Immature natural killer cell (primary cell): ENCODE results near the gene FREM1. TPM values are rescaled to one million over a fixed set of nuclear protein-coding genes. Genes with fewer than 3 reads are reported as not detected.

Experiments used
- DNase-seq, 3 donors: peaks; one replicate each; pipeline ENCODE4 v3.0.0; 2022; ENCODE audit warnings: mixed read lengths in 1 of 3
- H3K27ac Mint-ChIP-seq, 6 donors: one replicate each; pipeline ENCODE4 v1.8.0; 2020; ENCODE audit warnings: mixed read lengths in 6 of 6, mild to moderate bottlenecking in 5 of 6, inconsistent platforms in 4 of 6, moderate library complexity in 3 of 6
- H3K27me3 Mint-ChIP-seq, 3 donors: one replicate each; pipeline ENCODE4 v1.8.0; 2020 to 2021; ENCODE audit warnings: low read depth in 3 of 3, mild to moderate bottlenecking in 3 of 3, mixed read lengths in 3 of 3, moderate library complexity in 3 of 3, inconsistent platforms in 1 of 3
- H3K36me3 Mint-ChIP-seq, 3 donors: one replicate each; pipeline ENCODE4 v1.8.0; 2020; ENCODE audit warnings: mixed read lengths in 3 of 3, inconsistent platforms in 2 of 3, mild to moderate bottlenecking in 2 of 3
- H3K4me1 Mint-ChIP-seq, 2 donors: one replicate each; pipeline ENCODE4 v1.8.0; 2020; ENCODE audit warnings: inconsistent platforms in 2 of 2, mild to moderate bottlenecking in 2 of 2, mixed read lengths in 2 of 2, moderate library complexity in 1 of 2
- H3K4me3 Mint-ChIP-seq, 5 donors: one replicate each; pipeline ENCODE4 v1.8.0; 2020; ENCODE audit warnings: mild to moderate bottlenecking in 5 of 5, mixed read lengths in 5 of 5, inconsistent platforms in 3 of 5, moderate library complexity in 3 of 5
- H3K9me3 Mint-ChIP-seq, 6 donors: one replicate each; pipeline ENCODE4 v1.8.0; 2020; ENCODE audit warnings: mild to moderate bottlenecking in 6 of 6, mixed read lengths in 6 of 6, inconsistent platforms in 4 of 6, moderate library complexity in 3 of 6
- polyA plus RNA-seq, 3 donors: library from polyadenylated mRNA; unstranded; fragments of 300-500 nt; fragmentation: Illumina TruSeq; gene quantifications; one replicate each; pipeline ENCODE4 v1.2.3, GENCODE V29; 2021

FREM1 gene
- polyA plus RNA-seq, 3 donors from 2014 or later, result not detected

GRCh38 chr9:14882090-14882489 is 28.1 kb downstream of the FREM1 start:
- peaks cover 0 to 28% (median 9%) of the 10 kb centered on the region in 6 donors for H3K9me3 Mint-ChIP-seq
- no peak overlapping the region for H3K4me3 Mint-ChIP-seq
- no peaks in the 10 kb centered on the region for H3K4me1 Mint-ChIP-seq
- no peak for DNase-seq
- H3K36me3 Mint-ChIP-seq, result peaks cover 0 to 10% (median 3%) of the 10 kb centered on the region in 3 donors
- no peak overlapping the region for H3K27ac Mint-ChIP-seq
- H3K27me3 Mint-ChIP-seq, result peaks cover 2 to 4% (median 3%) of the 10 kb centered on the region in 3 donors

- Mint-ChIP-seq H3K36me3 (peaks cover 0 to 10% (median 3%) of the 10 kb centered on the region in 3 donors), H3K4me3 (no peak overlapping the region), H3K27me3 (peaks cover 2 to 5% (median 4%) of the 10 kb centered on the region in 3 donors), H3K27ac (no peak overlapping the region), H3K4me1 (no peaks in the 10 kb centered on the region), H3K9me3 (peaks cover 0 to 30% (median 8%) of the 10 kb centered on the region in 6 donors)
- DNase-seq, result no peak
Observed at GRCh38 chr9:14881006-14881405, 29.2 kb downstream of the FREM1 start.

GRCh38 chr9:14870090-14870489 is 40.1 kb downstream of the FREM1 start:
- Mint-ChIP-seq H3K4me1 (no peaks in the 10 kb centered on the region), H3K36me3 (no peaks in the 10 kb centered on the region), H3K9me3 (peaks cover 0 to 11% (median 0%) of the 10 kb centered on the region in 6 donors), H3K27ac (no peak overlapping the region), H3K27me3 (no peaks in the 10 kb centered on the region), H3K4me3 (no peak overlapping the region)
- DNase-seq, result no peak

- Mint-ChIP-seq H3K4me3 (no peak overlapping the region), H3K27me3 (peaks cover 0 to 1% (median 0%) of the 10 kb centered on the region in 3 donors), H3K27ac (no peak overlapping the region), H3K4me1 (no peaks in the 10 kb centered on the region), H3K36me3 (no peaks in the 10 kb centered on the region), H3K9me3 (peaks cover 0 to 11% (median 0%) of the 10 kb centered on the region in 6 donors)
- DNase-seq, result no peak
Observed at GRCh38 chr9:14869671-14870070, 40.6 kb downstream of the FREM1 start.

GRCh38 chr9:14868772-14869583 is 41.2 kb downstream of the FREM1 start:
- Mint-ChIP-seq H3K27ac (no peak overlapping the region), H3K36me3 (no peaks in the 10 kb centered on the region), H3K27me3 (peaks cover 0 to 3% (median 0%) of the 10 kb centered on the region in 3 donors), H3K4me3 (no peak overlapping the region), H3K4me1 (no peaks in the 10 kb centered on the region), H3K9me3 (peaks cover 0 to 11% (median 0%) of the 10 kb centered on the region in 6 donors)
- DNase-seq, result no peak

GRCh38 chr9:14868418-14868771 is 41.8 kb downstream of the FREM1 start:
- peaks cover 0 to 10% (median 0%) of the 10 kb centered on the region in 6 donors for H3K9me3 Mint-ChIP-seq
- H3K27me3 Mint-ChIP-seq, result peaks cover 0 to 3% (median 0%) of the 10 kb centered on the region in 3 donors
- no peaks in the 10 kb centered on the region for H3K4me1 Mint-ChIP-seq
- no peaks in the 10 kb centered on the region for H3K36me3 Mint-ChIP-seq
- H3K4me3 Mint-ChIP-seq, result no peak overlapping the region
- no peak overlapping the region for H3K27ac Mint-ChIP-seq
- no peak for DNase-seq

- H3K27ac Mint-ChIP-seq, result no peak overlapping the region
- no peak overlapping the region for H3K4me3 Mint-ChIP-seq
Observed at GRCh38 chr9:14866200-14866749, 44.0 kb downstream of the FREM1 start.

GRCh38 chr9:14864309-14864708 is 45.9 kb downstream of the FREM1 start:
- H3K27ac Mint-ChIP-seq, result no peak overlapping the region
- peaks cover 0 to 3% (median 0%) of the 10 kb centered on the region in 3 donors for H3K27me3 Mint-ChIP-seq
- H3K4me1 Mint-ChIP-seq, result no peaks in the 10 kb centered on the region
- H3K4me3 Mint-ChIP-seq, result no peak overlapping the region
- no peak for DNase-seq
- no peaks in the 10 kb centered on the region for H3K36me3 Mint-ChIP-seq
- H3K9me3 Mint-ChIP-seq, result peaks cover 0 to 10% (median 0%) of the 10 kb centered on the region in 6 donors

More at GRCh38 chr9:14866200-14866749, 44.0 kb downstream of the FREM1 start:
- H3K4me1 Mint-ChIP-seq, result no peaks in the 10 kb centered on the region
- H3K9me3 Mint-ChIP-seq, result peaks cover 0 to 10% (median 0%) of the 10 kb centered on the region in 6 donors
- H3K27me3 Mint-ChIP-seq, result peaks cover 0 to 3% (median 0%) of the 10 kb centered on the region in 3 donors
- no peak for DNase-seq
- no peaks in the 10 kb centered on the region for H3K36me3 Mint-ChIP-seq

- peaks cover 0 to 8% (median 0%) of the 10 kb centered on the region in 6 donors for H3K9me3 Mint-ChIP-seq
Observed at GRCh38 chr9:14863402-14863801, 46.8 kb downstream of the FREM1 start.

GRCh38 chr9:14857449-14858305 is 52.6 kb downstream of the FREM1 start:
- Mint-ChIP-seq H3K27me3 (peaks cover 0 to 1% (median 1%) of the 10 kb centered on the region in 3 donors), H3K4me1 (no peaks in the 10 kb centered on the region), H3K4me3 (no peak overlapping the region), H3K9me3 (peaks cover 0 to 5% (median 0%) of the 10 kb centered on the region in 6 donors), H3K27ac (no peak overlapping the region), H3K36me3 (no peaks in the 10 kb centered on the region)
- DNase-seq, result no peak

More at GRCh38 chr9:14863402-14863801, 46.8 kb downstream of the FREM1 start:
- Mint-ChIP-seq H3K36me3 (no peaks in the 10 kb centered on the region), H3K27me3 (peaks cover 0 to 3% (median 0%) of the 10 kb centered on the region in 3 donors), H3K4me3 (no peak overlapping the region), H3K4me1 (no peaks in the 10 kb centered on the region), H3K27ac (no peak overlapping the region)
- no peak for DNase-seq

- DNase-seq, result no peak
- H3K27ac Mint-ChIP-seq, result no peak overlapping the region
- no peaks in the 10 kb centered on the region for H3K36me3 Mint-ChIP-seq
- H3K9me3 Mint-ChIP-seq, result no peaks in the 10 kb centered on the region
- peaks cover 0 to 2% (median 1%) of the 10 kb centered on the region in 3 donors for H3K27me3 Mint-ChIP-seq
- H3K4me1 Mint-ChIP-seq, result no peaks in the 10 kb centered on the region
- H3K4me3 Mint-ChIP-seq, result no peak overlapping the region
Observed at GRCh38 chr9:14849851-14850250, 60.4 kb downstream of the FREM1 start.

GRCh38 chr9:14849296-14849695 is 60.9 kb downstream of the FREM1 start:
- Mint-ChIP-seq H3K9me3 (no peaks in the 10 kb centered on the region), H3K4me3 (no peak overlapping the region), H3K27ac (no peak overlapping the region), H3K4me1 (no peaks in the 10 kb centered on the region), H3K27me3 (peaks cover 0 to 2% (median 1%) of the 10 kb centered on the region in 3 donors), H3K36me3 (no peaks in the 10 kb centered on the region)
- DNase-seq, result no peak

GRCh38 chr9:14846871-14847311 is 63.3 kb downstream of the FREM1 start:
- peaks cover 0 to 3% (median 2%) of the 10 kb centered on the region in 3 donors for H3K27me3 Mint-ChIP-seq
- peak in 1 of 3 donors; percentile 0 for DNase-seq
- H3K4me3 Mint-ChIP-seq, result no peak overlapping the region
- H3K4me1 Mint-ChIP-seq, result no peaks in the 10 kb centered on the region
- H3K27ac Mint-ChIP-seq, result no peak overlapping the region
- H3K36me3 Mint-ChIP-seq, result no peaks in the 10 kb centered on the region
- H3K9me3 Mint-ChIP-seq, result peaks cover 0 to 2% (median 0%) of the 10 kb centered on the region in 6 donors
